A673 (cell line): ENCODE data around the gene PNLIPRP3.

Source experiments
- CTCF ChIP-seq: fragments of 300-800, 200-600 bp; sonication (generic); conservative IDR thresholded peaks from 2 replicates; pipeline ENCODE4 v1.5.1; 2017; ENCODE audit warnings: low read depth, mild to moderate bottlenecking, antibody characterized with exemption, low read length, moderate library complexity, mixed read lengths
- EZH2 ChIP-seq: fragments of 200-600 bp; sonication (generic); IDR thresholded peaks from 2 replicates; pipeline ENCODE4 v1.6.1; 2017; ENCODE audit warnings: borderline replicate concordance, low read depth, mild to moderate bottlenecking, mixed read lengths, antibody characterized with exemption, low read length; ENCODE audit not compliant: poor library complexity, severe bottlenecking

DNA sequence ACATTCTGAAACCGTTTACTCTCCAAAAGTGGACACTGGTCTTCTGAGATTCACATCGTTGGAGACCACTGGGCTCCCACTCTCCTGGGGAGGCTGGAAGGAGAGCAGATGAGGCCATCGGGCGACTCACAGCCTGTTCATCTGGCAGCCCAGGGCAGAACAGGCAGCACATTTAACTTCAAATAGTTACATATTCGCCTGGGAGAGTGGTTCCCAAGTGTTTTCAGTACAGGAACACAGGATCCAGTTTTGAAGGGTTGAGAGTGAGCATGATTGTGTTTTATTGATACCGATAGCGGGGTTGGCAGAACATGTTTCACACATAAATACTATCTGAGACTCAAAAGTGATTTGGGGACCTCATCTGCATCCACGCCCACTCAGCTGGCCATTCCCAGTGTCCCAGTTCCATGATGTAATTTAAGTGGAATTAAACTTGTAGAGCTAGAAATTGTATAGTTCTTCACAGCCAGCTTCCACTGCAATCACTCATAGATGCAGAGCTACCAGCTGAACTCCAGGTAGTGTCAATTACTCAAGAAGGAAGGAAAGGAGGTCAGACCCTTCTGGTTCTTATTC, 95.2 kb downstream of the PNLIPRP3 start:
- no peak for TF ChIP-seq CTCF
- no peak for TF ChIP-seq EZH2
